ENCODE results near the gene TM4SF1. TPM values are rescaled to one million over a fixed set of nuclear protein-coding genes. Genes with fewer than 3 reads are reported as not detected.

Gene TM4SF1
- total and polyA plus RNA-seq, 2 donors (not counting 3 experiments of a cell fraction or from before 2014, with no cell fraction given) = 559 to 1,407 TPM

DNA sequence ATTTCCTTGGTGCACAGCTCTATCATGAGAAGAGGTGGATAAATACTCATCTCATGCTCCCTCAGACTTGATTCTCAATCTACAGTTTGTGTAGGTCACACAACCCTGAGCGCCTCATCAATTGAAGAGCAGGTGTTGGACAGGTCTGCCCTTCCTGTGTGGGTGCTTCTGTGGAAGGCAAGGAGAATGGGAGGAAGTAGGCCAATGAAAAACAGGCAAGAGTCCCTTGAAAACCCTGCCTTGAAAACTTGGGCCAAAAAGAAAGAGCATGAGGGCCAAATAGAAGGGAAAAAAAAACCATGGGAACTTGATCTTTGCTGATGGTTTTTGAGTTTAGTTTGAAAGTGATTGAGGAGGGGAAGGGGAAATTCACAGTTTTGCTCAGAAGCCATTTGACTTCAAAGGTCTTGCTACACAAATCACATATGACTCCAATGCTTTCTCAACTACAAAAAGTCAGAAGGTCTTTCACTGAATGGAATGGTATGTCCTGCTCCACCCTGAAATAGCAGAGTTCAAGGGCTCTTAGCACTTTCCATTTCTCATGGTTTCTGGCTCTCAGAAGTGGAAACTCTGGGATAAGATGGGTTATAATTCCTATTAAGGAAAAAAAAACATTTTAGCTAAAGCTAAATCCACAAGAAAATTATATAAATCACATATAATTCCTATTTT lies 37.2 kb upstream of the TM4SF1 start:
- Histone ChIP-seq H3K9ac (replicated peaks; ENCODE audit: extremely low read depth, insufficient read depth, low read length) (no peak overlapping the region), H3K79me2 (ENCODE audit: control insufficient read depth, insufficient read depth, low read length) (no peaks in the 10 kb centered on the region), H4K20me1 (replicated peaks; ENCODE audit: control insufficient read depth, extremely low read depth, insufficient read depth, low read length) (no peaks in the 10 kb centered on the region), H3K4me2 (ENCODE audit: insufficient read depth, low read length) (no peak overlapping the region), H3K9me1 (replicated peaks; ENCODE audit: control insufficient read depth, extremely low read depth, insufficient read depth, low read length) (no peaks in the 10 kb centered on the region), H3K9me3 (replicated peaks; ENCODE audit: control insufficient read depth, insufficient read depth, low read length) (no peaks in the 10 kb centered on the region), H3K27ac (ENCODE audit: insufficient read depth, low read depth, low read length) (no peak overlapping the region), H3K4me1 (ENCODE audit: control insufficient read depth, extremely low read depth, insufficient read depth, low read length) (peaks cover 13% of the 10 kb centered on the region), H2AFZ (ENCODE audit: low read depth, low read length) (no peak overlapping the region), H3K4me3 (replicated peaks in 1 of 3; ENCODE audit: insufficient read depth in 1 of 3, low read depth in 1 of 3, low read length in 3 of 3) (no peak overlapping the region), H3K36me3 (ENCODE audit: control insufficient read depth in 2 of 2, extremely low read depth in 1 of 2, insufficient read depth in 2 of 2, low read length in 2 of 2) (no peaks in the 10 kb centered on the region), H3K27me3 (ENCODE audit: control insufficient read depth in 2 of 2, insufficient read depth in 2 of 2, low read length in 2 of 2) (no peaks in the 10 kb centered on the region)
- CTCF ChIA-PET = no interaction called here
- POLR2A ChIA-PET = no interaction called here
- TF ChIP-seq GATA2 (IDR thresholded peaks at IDR 0.05; ENCODE audit: insufficient read depth, insufficient read length, low read depth, low read length) (no peak), FOS (IDR thresholded peaks at IDR 0.05; ENCODE audit: borderline replicate concordance, insufficient read depth, low read length) (no peak), MYC (IDR thresholded peaks at IDR 0.05; ENCODE audit: low read depth, low read length) (no peak), JUN (IDR thresholded peaks at IDR 0.05; ENCODE audit: borderline replicate concordance, insufficient read depth, insufficient read length, low read depth) (no peak)
- FAIRE-seq = no peak
- DNase-seq (ENCODE audit: low read depth, low spot score) = peak; percentile 46
- no TSS peak for BruUV-seq (replicated peaks)
- dilution Hi-C loops (cut with MboI; ENCODE audit: extremely low pct_ligation_motif_present, low sequenced_read_pairs) (no loop called here), intact Hi-C loops (cut with micrococcal nuclease) (no loop called here)

DNA sequence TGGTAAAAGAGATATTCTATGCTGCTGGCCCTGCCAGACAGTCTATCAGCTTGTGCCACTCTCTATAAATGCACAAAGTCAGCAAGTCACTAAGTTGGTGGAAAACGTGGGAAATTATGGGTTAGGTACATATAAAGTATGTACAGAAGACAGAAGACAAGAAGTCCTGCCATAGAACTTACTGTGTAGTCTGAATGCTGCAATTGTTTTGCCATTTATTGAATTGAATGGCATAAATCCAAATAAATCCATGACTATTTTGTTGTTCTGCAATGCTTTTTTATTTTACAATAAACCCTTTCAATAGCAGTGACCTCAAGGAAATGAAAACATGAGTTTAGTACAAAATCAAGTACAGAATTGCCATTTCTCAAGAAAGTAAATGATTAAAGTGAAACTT lies 34.1 kb upstream of the TM4SF1 start:
- Histone ChIP-seq H3K79me2 (ENCODE audit: control insufficient read depth, insufficient read depth, low read length) (no peaks in the 10 kb centered on the region), H3K4me1 (ENCODE audit: control insufficient read depth, extremely low read depth, insufficient read depth, low read length) (peaks cover 13% of the 10 kb centered on the region), H3K9ac (replicated peaks; ENCODE audit: extremely low read depth, insufficient read depth, low read length) (no peak overlapping the region), H3K4me2 (ENCODE audit: insufficient read depth, low read length) (no peak overlapping the region), H3K27ac (ENCODE audit: insufficient read depth, low read depth, low read length) (no peak overlapping the region), H2AFZ (ENCODE audit: low read depth, low read length) (no peak overlapping the region), H3K27me3 (ENCODE audit: control insufficient read depth in 2 of 2, insufficient read depth in 2 of 2, low read length in 2 of 2) (no peaks in the 10 kb centered on the region), H3K9me1 (replicated peaks; ENCODE audit: control insufficient read depth, extremely low read depth, insufficient read depth, low read length) (no peaks in the 10 kb centered on the region), H3K36me3 (ENCODE audit: control insufficient read depth in 2 of 2, extremely low read depth in 1 of 2, insufficient read depth in 2 of 2, low read length in 2 of 2) (no peaks in the 10 kb centered on the region), H3K4me3 (replicated peaks in 1 of 3; ENCODE audit: insufficient read depth in 1 of 3, low read depth in 1 of 3, low read length in 3 of 3) (no peak overlapping the region), H3K9me3 (replicated peaks; ENCODE audit: control insufficient read depth, insufficient read depth, low read length) (no peaks in the 10 kb centered on the region), H4K20me1 (replicated peaks; ENCODE audit: control insufficient read depth, extremely low read depth, insufficient read depth, low read length) (no peaks in the 10 kb centered on the region)
- DNase-seq (ENCODE audit: low read depth, low spot score) = peak; percentile 6
- POLR2A ChIA-PET = no interaction called here
- no peak for TF ChIP-seq FOS (IDR thresholded peaks at IDR 0.05; ENCODE audit: borderline replicate concordance, insufficient read depth, low read length)
- CTCF ChIA-PET = no interaction called here
- BruUV-seq (replicated peaks) = no TSS peak
- no peak for FAIRE-seq
- dilution Hi-C loops (cut with MboI; ENCODE audit: extremely low pct_ligation_motif_present, low sequenced_read_pairs) = no loop called here
- intact Hi-C loops (cut with micrococcal nuclease) = no loop called here

All from endothelial cell of umbilical vein (primary cell).